NCI-H1436 treated with DMSO at 0.1 percent for 48 hours (cell line): ENCODE results near the gene UBXN11.
"Not testable (repeated sequence)": the region's sequence is repeated elsewhere in the genome, so short reads cannot be mapped to it uniquely, and the experiment has no call there.

Experiments
- DNase-seq: peaks from one replicate; lab custom pipeline; 2025; lab: John Stamatoyannopoulos, UW

The UBXN11 gene

DNA sequence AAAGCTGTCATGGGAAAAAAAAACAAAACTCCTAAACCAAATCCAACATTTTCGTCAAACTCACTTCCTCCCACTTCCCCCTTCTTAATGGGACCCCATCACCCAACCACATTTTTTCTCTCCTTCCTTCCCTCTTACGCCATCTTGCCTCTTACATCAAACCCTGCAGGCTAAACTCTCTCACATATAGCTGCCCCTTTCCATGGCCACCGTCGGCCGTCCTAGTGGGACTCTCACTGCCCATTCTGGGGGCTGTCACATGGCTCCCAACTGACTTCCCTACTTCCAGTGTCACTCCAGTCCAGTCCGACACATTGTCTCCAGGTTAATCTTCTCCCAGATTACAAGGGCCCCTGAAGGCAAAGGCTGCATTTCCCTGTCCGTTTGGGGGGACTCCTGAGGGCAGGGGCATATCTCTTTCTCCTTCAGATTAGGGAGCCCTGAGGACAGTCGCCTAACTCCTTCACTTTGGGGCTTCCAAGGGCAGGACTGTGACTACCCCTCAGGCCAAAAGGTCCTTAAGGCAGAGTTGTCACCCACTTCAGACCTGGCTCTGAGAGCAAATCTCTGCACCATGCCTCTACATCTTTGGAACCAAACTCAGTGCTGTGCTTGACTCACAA is 658 bp downstream of the UBXN11 start:
- no peak for DNase-seq

DNA sequence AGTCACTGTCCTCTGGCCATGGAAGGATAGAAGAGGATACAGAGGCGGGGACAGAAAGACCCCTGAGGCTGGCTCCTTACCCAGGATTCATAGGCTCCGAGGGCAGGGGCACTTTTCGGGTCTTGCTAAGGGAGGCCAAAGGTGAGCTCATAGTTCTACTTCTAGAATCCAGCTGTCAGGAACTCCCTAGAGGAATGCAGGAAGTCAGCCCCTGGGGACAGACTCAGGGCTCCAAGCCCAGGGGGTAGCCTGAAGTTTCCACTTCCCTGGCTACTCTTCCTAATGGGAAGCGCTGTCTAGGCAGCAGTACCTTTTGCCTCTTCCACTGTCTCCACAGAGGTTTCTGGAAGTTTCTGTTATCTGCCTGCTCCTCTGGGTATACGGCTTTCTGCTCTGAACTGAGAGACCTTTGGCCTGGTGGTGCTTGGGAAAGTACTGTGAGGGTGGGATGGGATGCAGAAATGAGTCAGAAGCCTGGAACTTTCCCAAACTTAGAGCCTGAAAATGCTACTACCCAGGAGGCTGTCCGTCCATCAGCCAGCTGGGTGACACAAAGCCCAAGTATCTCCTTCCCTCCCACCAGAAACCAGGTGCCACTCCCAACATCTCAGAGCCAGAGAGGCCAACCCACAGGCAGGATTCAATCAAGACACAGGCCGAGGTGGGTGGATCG is 3.6 kb downstream of the UBXN11 start:
- DNase-seq: no peak

DNA sequence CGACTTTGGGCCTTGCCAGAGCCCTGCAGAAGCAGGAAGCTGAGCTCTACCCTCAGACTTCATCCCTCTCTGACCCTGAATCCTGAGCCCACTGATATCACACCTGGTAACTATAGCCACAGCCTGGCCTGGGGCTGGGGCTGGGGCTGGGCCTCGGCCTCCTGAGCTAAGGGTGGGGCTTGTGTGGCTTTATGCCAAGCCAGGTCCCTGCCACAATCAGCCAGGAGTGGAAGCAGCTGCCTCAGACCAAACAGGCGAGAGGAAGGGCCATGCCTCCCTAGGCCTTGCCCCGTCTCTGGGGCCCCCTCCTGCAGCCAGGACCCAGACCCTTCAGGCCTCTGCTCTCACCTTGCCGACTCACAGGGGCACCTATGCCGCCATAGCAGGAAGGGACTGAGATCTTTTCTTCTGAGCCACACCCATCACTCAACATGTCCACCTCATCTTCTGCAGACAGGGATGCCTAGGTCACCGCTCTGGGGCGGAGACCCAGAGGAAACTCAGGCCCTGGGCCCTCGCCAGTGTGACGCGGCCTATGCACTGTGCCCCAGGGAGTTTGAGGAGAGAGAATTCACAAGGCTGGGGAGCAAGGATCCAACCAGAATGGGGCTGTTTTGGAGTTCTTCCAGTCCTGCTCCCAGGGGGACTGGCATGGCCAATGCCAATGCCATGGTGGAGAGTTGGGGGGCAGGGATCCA is 5.7 kb downstream of the UBXN11 start:
- DNase-seq: no peak

DNA sequence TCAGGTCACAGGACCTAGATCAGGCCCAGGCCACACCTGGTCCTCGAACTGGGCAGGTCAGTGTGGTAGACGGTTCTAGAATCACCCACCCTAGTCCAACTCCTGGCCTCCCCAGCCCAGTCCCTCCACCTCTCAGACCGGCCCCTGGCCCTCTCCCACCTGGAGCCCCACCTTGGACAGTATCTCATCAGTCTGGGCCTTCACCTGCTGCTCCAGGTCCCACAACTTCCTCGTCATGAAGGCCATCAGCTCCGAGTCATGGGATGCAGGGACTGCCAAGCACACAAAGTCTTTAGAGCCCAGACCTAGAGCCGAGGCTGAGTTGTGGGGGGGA is 8.7 kb downstream of the UBXN11 start:
- DNase-seq: no peak

DNA sequence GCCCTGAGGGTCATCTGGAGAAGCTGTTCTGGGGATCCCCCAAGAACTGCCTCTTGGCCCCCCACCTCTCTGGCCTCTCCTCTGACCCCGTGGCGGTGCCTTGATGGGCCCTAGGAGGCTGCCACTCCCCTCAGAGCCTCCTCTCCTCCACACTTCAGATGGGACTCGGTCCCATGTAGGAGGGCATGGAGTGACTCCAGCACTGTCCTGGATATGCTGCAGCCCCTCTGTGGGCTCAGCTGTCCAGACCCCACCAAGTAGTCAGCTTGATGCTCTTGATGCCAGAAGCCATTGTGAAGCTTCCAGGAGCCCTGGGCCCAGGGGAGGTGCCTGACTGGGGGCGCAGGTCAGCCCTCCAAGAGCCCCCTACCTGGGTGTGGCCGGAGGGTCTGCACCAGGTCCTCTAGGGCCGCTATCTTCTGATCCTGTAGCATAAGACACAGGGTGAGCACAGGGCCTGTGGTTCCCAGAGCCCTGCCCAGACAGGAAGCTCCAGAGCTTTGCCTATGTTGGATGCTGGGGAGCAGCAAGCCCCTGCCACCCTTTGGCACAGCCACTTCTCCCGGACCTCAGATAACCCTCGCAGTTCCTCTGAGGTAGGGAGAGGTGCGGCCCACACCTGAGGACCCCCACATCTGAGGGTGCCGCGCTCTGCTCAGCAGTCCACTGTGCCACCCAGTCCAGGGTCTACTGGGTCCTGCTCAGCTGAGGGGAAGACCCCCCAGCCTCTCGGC is 9.2 kb downstream of the UBXN11 start:
- DNase-seq: no peak

DNA sequence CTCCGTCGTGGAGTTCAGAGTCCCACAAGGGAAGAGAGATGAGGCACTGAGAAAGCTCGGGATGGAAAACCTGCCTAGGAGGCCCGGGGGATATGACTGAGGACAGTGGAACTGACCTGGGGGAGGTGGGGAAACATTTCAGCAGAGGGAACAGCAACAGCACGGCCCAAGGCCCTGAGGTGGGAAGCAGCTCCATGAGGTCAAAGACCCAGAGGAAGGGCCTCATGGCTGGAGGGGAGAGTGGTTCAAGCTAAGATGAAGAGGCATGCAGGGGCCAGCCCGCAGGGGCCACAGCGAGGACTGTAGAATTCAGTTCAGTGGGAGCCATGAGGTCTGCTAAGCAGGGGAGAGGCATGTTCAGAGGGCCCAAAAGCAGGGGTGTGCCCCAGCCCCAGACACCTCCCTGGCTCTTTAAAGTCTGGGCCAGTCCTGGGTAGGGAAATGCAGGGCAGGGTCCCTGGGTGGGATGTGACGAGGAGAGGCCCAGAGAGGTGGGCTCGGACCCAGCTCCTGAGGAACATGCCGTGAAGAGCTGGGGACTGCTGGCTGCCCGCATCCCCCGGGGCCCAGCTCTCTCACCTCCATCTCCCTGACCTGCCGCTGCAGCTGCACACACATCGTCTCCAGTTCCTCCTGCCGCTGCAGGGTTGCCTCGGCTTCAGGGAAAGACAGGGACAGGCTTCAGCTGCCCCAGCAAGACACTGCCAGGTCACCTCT is 9.9 kb downstream of the UBXN11 start:
- DNase-seq: no peak

DNA sequence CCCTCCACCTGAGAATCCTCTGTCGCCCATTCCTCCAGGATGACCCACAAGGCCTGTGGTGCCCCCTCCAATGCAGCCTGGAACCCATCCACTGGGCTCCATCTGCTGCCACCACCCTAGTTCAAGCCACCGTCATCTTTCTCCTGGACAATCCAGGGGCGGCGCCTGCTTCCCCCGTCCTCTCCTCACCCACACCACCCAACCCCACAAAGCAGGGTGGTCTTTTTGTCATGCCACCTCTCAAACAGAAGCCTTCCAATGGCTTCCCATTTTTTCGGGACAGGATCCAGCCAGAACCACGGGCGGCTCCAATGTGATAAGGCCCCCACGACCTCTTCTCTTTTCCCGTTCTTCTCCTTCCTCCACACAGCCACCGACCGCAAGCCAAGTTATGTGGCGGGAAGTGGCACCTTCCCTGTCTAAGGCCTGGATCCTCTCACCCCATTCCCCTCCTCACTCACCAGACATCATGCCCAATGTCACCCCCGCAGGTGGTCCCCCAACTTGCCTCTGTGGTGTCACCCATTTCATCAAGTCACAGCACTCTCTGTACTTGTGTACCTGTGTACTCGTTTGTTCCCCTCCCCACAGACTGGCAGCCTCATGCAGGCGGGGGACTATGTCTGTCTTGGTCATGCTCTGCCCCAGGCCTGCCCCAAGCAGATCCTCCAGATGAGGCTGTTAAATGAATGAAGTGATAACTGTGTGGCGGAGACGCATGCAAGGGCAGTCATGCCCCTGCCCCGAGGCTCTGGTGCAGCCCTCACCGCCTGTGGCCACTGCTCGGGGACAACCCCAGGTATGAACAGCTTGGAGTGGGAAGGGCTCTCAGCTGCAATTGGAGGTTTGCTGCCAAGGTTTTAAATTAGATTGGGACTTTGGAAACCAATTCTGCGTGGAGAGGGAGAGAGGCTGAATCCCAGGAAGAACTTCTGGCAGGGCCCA is 11.0 kb downstream of the UBXN11 start:
- DNase-seq: no peak

DNA sequence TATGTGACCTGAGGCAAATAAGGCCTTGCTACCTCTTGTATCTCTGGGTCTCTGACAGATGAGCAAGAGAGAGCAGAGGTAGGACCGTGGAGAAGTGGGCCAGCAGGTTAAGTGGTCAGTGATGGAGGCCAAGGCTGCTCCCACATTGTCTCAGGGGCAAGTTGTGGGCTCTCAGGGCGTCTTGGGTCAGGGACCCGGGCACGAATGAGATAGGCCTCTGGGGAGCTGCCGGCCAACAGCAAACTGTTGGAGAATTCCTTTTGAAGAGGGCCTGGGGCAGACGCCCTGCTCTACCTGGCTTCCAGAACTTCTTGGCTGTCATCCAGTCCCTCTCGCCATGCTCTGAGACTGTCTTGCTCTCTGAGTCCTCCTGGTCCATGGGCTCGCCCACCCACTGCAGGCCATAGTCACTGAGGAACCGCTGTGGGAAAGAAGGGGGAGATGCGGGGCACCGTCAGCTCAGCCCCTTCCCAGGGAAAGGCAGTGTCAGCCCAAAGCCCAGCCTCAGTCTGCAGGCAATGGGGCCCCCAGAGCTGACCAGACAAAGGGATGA is 12.4 kb downstream of the UBXN11 start:
- no peak for DNase-seq

DNA sequence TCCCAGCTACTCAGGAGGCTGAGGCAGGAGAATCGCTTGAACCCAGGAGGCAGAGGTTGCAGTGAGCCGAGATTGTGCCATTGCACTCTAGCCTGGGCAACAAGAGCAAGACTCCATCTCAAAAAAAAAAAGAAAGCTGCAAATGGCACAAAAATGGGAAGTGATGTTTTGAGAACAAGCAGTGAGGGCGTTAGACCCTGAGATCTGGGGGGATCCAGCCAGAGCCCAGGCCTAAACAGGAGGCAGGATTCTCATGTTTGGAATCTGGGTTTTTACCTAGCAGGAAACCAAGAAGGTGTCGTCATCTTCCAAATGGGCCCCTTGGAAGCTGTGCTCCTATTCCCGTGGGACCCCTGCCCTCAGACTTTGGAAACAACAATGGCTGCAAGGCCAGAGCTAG is 13.7 kb downstream of the UBXN11 start:
- not testable (repeated sequence) for DNase-seq

DNA sequence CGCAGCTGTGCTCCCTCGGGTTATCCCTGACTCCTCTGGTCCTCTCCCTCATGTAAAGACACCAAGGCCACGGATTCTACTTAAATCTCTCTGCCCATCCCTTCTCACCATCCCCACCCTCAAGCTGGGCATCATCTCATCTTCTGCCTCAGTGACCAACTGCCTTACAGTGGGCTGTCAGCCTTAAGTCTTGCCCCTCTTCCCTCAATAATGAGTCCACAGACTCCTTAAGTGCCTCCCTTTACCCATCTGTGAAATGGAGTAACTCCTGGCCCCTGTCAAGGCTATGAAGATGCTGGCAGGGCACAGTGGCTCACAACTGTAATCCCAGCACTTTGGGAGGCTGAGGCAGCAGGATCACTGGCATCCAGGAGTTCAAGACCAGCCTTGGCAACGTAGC is 14.5 kb downstream of the UBXN11 start:
- no peak for DNase-seq

DNA sequence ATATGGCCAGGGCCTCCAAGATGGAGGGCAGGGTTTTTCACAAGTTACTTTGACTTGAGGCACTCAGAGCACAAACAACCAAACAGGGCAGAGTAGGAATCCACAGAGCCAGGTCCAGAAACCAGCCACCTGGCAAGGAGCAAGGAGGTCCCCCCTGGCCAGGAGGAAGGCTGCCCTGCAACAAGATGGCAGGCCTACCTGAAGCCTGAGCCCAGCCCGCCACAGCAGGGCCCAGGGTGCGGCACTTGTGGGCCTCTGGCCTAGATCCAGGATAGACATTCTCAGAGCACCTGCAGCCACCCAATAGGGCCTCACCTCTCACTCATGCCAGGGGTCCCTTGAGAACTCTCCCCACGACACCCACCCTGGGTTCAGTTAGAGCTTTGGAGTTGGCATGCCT is 15.0 kb downstream of the UBXN11 start:
- DNase-seq: no peak

DNA sequence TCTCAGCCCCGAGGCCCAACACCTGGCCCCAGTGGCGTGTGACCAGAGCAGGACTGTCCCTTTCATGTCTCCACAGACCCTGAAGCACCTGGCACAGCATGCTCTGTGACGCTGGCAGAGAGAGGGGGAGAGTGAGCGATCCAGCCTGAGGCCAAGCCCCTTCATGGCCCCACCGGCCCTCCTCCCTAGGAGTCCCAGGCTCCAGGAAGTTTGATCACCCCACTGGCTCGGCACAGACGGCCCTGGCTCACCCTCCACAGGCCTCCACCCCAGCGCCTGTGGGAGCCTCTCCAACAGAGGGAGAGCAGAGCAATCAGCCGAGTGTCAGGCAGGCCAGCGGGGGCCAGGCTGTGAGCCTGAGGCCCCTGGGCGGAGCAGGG is 15.6 kb downstream of the UBXN11 start:
- no peak for DNase-seq

DNA sequence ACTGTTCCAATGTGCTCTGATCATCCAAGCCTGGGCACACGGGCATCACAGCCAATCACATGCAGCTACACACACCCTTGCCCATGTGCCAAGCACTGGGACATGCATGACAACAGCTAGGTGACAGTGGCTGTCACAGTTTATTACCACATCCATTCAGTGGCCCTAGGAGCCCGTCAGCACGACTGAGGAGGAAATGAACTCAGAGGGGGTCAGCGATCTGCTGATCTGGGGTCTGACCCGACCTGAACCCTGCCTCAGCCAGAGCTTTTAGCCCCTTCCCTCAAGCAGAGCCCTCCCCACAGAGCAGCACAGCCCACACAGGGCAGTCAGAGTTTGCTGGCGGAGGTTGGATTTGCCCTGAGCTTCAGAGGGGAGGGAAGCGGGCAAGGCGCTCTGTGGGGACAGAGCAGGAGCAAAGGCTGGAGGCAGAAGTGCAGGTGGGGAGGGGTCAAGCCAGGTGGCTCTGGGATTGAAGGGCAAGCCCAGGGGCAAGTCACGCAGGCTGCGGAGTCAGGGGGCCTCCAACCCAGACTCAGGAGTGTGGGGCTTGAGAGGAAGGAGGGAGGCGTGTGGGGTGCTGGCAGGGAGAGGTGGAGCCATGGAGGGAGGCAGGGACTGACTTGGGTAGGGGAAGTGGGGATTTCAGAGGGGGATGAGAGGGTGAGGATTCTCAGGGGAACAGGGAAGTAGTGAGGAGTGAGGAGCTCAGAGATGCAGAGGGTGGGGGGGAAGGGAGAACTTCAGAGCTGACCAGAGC is 16.1 kb downstream of the UBXN11 start:
- no peak for DNase-seq

DNA sequence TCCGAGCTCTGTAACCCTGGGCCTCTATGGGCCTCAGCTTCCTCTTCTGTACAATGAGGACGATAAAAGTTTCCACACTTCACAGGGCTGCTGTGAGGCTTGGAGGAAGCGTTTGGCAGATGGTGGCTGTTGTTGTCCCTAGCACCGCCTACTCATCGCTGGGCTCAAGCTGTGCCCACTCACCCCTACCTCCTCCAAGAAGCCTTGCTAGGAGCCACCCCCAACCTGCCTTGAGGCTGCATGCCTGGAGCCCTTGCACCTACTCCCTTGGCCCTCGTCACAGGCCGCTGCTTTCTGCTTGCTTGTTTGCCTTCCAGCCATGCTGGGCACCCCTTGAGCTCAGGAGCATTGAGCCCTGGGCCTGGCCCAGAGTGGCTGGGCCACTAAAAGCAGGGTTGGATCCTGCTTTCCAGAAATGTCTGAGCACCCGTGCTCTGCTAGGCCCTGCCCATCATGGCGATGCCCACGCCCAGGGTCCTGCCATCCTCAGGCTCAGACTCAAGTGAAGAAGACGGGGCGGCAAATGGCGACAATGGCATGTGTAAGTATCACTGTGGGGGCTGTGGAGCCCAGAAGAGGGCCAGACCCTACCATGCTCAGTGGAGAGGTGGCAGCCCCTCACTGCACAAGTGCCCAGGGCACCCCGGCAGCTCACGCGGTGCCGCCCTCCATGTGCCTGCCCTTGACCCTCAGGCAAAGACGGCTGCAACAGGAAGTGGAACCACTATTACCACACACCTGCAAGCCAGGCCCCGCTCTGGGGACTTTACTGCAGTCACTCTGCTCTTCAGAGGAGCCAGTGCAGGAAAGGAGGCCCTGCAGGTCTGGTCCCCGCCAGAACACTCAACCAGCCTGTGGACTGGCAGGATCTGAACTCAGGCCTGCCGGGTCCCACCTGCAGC is 17.0 kb downstream of the UBXN11 start:
- DNase-seq: no peak

DNA sequence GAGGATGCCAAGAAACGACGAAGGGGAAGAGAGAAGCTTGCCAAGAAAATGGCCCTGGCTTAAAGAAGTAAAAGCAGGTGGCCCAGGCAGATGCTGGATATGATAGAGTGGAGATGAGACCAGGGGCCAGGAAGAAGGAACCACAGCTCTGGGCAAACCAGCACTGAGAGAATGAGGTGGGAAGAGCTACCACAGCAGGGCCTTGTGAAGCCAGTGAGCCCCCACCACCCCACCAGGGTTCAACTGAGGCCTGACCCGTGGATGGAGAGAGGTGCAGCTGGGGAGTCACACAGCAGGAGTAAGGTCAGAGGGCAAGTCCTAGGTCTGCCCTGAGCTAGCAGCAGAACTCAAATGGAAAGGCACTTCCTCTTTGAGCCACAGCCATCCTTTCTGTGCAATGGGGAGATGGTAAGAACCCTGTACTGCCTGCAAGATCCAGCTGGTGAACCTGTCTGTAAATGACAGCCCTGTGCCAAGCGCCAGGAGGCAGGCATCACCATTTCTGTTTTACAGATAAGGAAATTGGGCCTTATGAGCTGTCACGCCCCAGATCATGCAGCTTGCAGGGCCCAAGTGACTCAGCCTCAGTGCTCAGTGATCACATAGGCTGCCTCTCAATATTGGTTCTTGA is 18.0 kb downstream of the UBXN11 start:
- DNase-seq: no peak

DNA sequence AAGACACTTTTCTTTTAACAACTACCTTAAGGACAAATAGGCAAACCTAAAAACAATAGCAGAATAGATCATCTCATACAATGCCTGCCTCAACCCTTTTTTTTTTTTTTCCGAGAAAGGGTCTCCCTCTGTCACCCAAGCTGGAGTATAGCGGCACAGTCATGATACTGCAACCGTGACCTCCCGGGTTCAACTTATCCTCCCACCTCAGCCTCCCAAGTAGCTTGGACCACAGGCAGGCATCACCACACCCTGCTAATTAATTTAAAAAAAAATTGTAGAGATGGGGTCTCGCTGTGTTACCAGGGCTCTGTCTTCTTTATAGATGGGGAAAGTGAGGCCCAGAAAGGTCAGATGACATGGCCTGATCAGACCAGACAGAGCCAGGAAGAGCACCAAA is 18.6 kb downstream of the UBXN11 start:
- no peak for DNase-seq

DNA sequence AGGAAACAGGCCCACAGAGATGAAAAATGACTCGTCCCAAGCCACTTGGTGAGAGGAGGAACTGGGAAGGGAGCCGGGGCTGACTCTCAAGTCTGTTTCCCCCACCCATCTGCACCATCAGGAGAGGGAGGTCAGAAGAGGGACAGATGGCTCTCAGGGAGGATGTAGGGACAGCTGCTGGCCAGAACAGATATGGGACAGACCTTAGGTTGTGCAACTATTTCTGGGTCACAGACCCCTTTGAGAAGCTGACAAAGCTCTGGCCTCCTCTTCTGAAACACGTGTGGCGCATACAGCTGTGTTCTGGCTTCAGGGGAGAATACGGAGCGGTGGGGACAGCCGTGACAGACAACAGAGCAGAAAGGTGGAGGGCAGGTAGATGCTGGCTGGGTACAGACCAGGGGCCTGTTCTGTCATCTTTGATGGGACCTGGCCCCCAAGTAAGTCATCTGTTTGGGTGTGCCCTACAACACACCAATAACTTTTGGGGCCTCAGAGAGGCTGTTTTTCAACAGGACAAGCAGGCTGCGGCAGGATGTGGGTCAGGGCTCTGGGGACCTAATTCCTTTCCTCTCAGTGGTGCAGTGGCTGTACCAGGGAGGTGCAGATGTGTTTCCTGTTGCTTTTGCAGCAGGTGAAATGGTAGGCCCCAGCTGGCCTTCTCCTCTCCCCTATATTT is 19.3 kb downstream of the UBXN11 start:
- DNase-seq: no peak

DNA sequence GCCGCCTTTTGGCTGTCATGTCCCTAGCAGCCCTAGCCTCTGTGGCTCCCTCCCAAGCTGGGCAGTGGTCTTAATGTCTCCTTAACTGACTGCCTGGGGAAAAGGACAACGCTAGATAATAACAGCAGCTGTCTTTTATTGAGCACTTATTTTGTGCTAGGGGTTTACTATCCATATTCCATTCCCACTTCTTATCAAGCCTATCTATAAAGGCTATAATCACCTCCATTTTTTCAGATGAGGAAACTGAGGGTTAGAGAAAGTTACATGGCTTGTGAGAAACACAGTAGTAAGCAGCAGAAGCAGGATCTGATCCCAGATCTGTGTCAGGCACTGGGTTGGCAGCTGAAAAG is 20.4 kb downstream of the UBXN11 start:
- DNase-seq: no peak
